ENCODE measurements around the gene MADCAM1. TPM values are rescaled to one million over a fixed set of nuclear protein-coding genes. Genes with fewer than 3 reads are reported as not detected.
A peak's percentile ranks its signal among the peaks of the same experiment; 100 is the strongest.
"Not testable (repeated sequence)": the region's sequence is repeated elsewhere in the genome, so short reads cannot be mapped to it uniquely, and the experiment has no call there.

The MADCAM1 gene
- total RNA-seq, 2 donors from 2014 or later = 0.33 TPM; not detected in 1

DNA sequence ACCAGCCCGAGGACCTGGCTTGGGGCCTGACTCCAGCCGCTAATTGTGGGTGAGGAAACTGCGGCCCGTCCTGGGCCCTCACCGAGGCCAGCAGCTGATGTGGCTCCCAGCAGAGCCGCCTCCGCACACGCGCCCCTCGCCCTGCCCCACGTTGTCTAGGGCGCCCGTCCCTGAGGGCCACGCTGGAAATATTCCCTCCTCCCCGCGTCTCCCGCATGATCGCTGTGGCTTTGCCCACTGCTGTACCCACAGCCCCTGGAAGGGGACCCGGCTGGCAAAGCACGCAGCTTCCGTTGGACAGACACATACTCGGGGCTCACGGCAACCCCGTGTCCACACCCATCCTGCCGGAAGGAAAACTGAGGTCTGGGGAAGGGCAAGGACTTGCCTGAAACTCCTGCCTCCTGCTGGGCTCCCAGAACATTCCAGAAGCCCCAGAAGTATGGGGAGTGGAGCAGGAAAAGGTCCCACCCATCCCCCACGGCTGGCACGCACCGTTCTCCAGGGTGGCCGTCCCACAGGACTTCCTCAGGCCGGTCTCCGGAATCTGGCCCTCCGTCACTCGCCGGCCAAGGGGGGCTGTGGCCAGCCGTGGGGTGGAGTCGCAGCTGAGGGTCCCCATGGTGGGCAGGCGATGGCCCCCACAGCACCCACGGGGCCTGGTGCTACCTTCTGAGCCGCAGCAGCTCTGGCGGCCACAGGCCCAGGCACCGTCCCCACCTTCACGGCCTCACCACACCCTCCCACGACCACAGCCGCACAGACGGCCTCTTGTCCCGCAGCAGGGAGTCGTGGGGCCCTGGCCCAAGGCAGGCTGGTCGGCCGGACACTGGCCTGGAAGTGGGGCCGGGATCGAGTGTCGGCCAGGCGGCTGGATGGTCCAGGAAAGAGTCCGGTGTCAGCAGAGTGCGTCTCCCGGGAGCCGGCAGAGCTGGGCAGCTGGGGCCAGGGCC, 21.9 kb upstream of the MADCAM1 start:
- peaks cover 0 to 4% of the 10 kb centered on the region in 2 donors for H3K27me3 Mint-ChIP-seq
- peak in 1 of 2 donors; percentile 27 for ATAC-seq
- H3K27ac Mint-ChIP-seq = no peak overlapping the region
- no peaks in the 10 kb centered on the region for H3K36me3 Mint-ChIP-seq
- H3K4me3 Mint-ChIP-seq = no peak overlapping the region
- H3K9me3 Mint-ChIP-seq = no peaks in the 10 kb centered on the region
- H3K4me1 Mint-ChIP-seq (ENCODE audit: low read depth in 2 of 2) = no peaks in the 10 kb centered on the region
- no peak for DNase-seq (ENCODE audit: low spot score)

DNA sequence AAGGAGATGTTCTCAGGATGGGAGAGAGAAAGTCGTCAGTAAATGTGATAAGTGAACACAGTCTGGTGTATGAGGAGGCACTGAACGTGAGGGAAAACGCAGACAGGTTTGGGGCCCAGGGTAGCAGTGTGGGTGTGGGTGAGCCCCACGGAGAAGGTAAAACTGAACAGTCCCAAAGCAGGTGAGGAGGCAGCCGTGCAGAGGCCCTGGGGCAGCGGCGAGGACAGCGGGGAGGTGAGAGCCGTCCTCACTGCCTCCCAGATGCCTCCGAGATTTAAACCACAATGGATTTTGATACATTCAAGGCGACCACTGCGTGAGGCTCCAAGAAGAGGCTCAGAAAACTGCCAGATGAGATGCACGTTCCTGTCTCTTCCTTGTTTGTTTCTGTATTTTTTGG, 20.9 kb upstream of the MADCAM1 start:
- H3K4me3 Mint-ChIP-seq = no peak overlapping the region
- H3K4me1 Mint-ChIP-seq (ENCODE audit: low read depth in 2 of 2) = peaks cover 7 to 9% of the 10 kb centered on the region in 2 donors
- DNase-seq (ENCODE audit: low spot score) (no peak), ATAC-seq (peak in 1 of 2 donors; percentile 53)
- H3K27me3 Mint-ChIP-seq = peaks cover 0 to 4% of the 10 kb centered on the region in 2 donors
- peaks cover 7% of the 10 kb centered on the region for H3K36me3 Mint-ChIP-seq
- H3K9me3 Mint-ChIP-seq = peaks cover 7% of the 10 kb centered on the region
- no peak overlapping the region for H3K27ac Mint-ChIP-seq

DNA sequence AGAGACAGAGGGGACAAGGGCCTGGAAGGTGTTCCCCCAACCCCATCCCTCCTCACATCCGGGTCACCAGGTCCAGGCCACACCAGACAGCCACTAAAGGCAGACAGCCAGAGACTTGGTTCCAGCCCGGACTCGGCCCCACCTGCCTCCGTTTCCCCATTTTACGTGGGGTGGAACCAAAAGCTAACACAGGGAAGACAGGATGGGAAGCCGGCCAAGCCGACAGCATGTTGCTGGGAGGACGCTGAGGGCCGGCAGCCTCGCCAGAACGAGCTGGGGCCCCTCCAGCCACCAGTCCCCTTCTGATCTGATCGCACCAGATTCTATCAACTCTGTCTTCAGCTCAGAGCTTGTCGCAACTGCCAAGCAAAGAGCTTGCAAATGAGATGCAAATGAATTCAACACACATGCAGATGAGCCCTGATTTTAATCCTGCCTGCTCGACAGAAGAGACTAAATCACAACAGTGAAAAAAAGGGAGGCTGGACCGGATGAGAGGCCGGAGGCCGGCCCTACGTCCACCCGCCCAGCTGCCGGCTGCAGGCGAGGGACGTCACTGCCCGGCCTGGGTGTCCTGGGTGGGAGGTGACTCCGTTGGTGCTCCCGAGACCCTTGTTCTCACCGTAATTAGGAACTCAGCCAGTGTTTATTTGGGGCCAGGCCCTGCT, 17.9 kb upstream of the MADCAM1 start:
- H3K4me3 Mint-ChIP-seq = no peak overlapping the region
- ATAC-seq = no peak
- H3K36me3 Mint-ChIP-seq = peaks cover 12% of the 10 kb centered on the region
- no peak for DNase-seq (ENCODE audit: low spot score)
- H3K4me1 Mint-ChIP-seq (ENCODE audit: low read depth in 2 of 2) = peaks cover 18 to 20% of the 10 kb centered on the region in 2 donors
- H3K9me3 Mint-ChIP-seq = peaks cover 18% of the 10 kb centered on the region
- H3K27ac Mint-ChIP-seq = no peak overlapping the region
- H3K27me3 Mint-ChIP-seq = peaks cover 0 to 4% of the 10 kb centered on the region in 2 donors

DNA sequence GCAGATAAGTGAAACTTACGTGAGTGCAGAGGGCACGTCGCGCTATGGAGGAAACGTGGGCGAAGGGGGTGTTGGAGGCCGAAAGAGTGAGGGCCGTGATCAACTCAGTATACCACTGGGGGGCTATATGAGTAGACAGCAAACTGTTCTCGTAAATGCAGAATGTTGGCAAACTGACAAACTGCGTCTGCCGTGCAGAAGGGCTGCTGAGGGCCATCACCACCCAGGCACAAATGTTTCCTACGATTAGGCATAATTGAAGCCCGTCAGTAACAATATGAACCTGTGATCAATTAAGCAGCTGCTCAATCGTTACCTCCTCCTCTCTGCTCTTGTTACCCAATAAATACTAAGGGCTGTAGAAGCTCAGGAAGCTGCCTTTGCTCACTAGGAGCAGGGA, 17.3 kb upstream of the MADCAM1 start:
- H3K27ac Mint-ChIP-seq = no peak overlapping the region
- H3K36me3 Mint-ChIP-seq = peaks cover 12% of the 10 kb centered on the region
- no peak for ATAC-seq
- peaks cover 18 to 20% of the 10 kb centered on the region in 2 donors for H3K4me1 Mint-ChIP-seq (ENCODE audit: low read depth in 2 of 2)
- no peak overlapping the region for H3K4me3 Mint-ChIP-seq
- peaks cover 18% of the 10 kb centered on the region for H3K9me3 Mint-ChIP-seq
- peaks cover 0 to 6% of the 10 kb centered on the region in 2 donors for H3K27me3 Mint-ChIP-seq
- no peak for DNase-seq (ENCODE audit: low spot score)

DNA sequence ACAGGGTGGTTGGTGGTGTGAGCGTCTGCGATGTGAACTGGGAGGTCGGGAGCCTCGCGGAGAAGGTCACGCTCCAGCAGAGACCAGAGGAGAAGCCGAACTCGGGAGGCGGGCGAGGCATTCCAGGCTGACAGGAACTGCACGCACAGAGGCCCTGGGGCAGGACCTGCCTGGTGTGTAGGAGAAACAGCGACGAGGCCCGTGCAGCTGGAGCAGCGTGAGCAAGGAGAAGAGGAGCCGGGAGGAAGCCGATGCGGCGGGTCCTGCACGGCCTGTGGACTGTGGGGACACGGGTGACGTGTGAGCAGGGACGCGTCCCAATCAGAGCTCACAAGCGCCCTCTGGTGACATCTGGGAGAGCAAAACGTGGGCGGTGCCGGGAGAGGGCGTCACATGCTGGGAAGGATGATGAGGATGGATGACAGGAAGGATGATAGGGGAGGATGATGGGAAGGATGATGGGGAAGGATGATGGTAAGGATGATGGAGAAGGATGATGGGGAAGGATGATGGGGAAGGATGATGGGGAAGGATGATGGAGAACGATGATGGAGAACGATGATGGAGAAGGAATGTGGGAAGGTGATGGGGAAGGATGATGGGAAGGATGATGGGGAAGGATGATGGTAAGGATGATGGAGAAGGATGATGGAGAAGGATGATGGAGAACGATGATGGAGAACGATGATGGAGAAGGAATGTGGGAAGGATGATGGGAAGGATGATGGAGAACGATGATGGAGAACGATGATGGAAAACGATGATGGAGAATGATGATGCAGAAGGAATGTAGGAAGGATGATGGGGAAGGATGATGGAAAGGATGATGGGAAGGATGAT, 16.1 kb upstream of the MADCAM1 start:
- DNase-seq (ENCODE audit: low spot score) = no peak
- Mint-ChIP-seq H3K36me3 (peaks cover 12% of the 10 kb centered on the region), H3K9me3 (peaks cover 18% of the 10 kb centered on the region), H3K27ac (peak overlapping the region; percentile 69 to 77), H3K4me3 (peak overlapping the region; percentile 59), H3K27me3 (peaks cover 0 to 7% of the 10 kb centered on the region in 2 donors), H3K4me1 (ENCODE audit: low read depth in 2 of 2) (peaks cover 18 to 20% of the 10 kb centered on the region in 2 donors)
- peak; percentile 48 to 69 for ATAC-seq

DNA sequence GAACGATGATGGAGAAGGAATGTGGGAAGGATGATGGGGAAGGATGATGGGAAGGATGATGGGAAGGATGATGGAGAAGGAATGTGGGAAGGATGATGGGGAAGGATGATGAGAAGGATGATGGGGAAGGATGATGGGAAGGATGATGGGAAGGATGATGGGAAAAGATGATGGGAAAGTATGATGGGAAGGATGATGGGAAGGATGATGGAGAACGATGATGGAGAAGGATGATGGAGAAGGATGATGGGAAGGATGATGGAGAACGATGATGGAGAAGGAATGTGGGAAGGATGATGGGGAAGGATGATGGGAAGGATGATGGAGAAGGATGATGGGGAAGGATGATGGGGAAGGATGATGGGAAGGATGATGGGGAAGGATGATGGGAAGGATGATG, 15.2 kb upstream of the MADCAM1 start:
- H3K27me3 Mint-ChIP-seq; DNase-seq (ENCODE audit: low spot score); ATAC-seq: not testable (repeated sequence)
- peak overlapping the region; percentile 59 for H3K4me3 Mint-ChIP-seq
- H3K36me3 Mint-ChIP-seq = peaks cover 12% of the 10 kb centered on the region
- peak overlapping the region; percentile 69 to 77 for H3K27ac Mint-ChIP-seq
- peaks cover 18 to 20% of the 10 kb centered on the region in 2 donors for H3K4me1 Mint-ChIP-seq (ENCODE audit: low read depth in 2 of 2)
- peaks cover 18% of the 10 kb centered on the region for H3K9me3 Mint-ChIP-seq

DNA sequence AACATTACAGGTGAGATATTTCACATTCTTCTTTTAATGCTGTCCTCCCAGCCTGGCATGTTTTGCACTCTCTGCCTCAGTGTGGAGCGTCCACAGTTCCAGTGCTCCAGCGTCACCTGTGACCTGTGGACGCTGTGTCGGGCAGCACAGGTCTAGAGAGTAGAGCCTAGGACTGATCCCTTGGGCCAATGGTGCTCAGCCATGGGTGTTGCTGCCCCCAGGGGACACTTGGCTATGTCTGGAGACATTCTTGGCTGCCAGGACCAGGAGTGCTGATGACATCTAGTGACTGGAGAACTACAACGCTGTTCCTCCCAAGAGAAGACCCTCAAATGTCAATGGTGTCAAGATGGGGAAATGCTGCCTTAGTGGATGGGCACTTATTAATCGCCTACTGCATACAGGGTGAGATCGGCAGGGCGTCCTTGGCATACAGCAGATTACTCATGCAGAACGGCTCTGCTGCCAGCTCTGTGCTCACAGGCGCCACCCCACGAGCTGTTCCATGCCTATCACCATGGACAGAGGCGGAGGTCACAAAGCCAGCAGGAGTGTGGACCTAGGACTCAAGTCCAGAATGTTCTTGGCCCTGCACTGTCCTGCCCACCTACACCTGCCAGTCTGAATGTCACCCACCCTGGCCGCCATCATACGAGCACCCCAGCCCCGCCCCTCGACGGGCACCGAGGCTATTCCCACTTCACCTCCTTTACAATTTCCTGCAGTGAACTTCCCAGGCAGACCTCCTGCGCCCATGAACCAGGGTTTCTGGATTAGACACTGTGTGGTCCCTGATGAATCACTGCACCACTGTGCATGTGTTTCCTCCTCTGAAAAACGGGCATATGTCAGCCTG, 13.9 kb upstream of the MADCAM1 start:
- DNase-seq (ENCODE audit: low spot score) (no peak), ATAC-seq (no peak)
- H3K4me3 Mint-ChIP-seq = no peak overlapping the region
- H3K27ac Mint-ChIP-seq = peak overlapping the region in 1 of 2 donors; percentile 77
- H3K9me3 Mint-ChIP-seq = peaks cover 18% of the 10 kb centered on the region
- H3K36me3 Mint-ChIP-seq = peaks cover 12% of the 10 kb centered on the region
- peaks cover 0 to 8% of the 10 kb centered on the region in 2 donors for H3K27me3 Mint-ChIP-seq
- peaks cover 18 to 20% of the 10 kb centered on the region in 2 donors for H3K4me1 Mint-ChIP-seq (ENCODE audit: low read depth in 2 of 2)

DNA sequence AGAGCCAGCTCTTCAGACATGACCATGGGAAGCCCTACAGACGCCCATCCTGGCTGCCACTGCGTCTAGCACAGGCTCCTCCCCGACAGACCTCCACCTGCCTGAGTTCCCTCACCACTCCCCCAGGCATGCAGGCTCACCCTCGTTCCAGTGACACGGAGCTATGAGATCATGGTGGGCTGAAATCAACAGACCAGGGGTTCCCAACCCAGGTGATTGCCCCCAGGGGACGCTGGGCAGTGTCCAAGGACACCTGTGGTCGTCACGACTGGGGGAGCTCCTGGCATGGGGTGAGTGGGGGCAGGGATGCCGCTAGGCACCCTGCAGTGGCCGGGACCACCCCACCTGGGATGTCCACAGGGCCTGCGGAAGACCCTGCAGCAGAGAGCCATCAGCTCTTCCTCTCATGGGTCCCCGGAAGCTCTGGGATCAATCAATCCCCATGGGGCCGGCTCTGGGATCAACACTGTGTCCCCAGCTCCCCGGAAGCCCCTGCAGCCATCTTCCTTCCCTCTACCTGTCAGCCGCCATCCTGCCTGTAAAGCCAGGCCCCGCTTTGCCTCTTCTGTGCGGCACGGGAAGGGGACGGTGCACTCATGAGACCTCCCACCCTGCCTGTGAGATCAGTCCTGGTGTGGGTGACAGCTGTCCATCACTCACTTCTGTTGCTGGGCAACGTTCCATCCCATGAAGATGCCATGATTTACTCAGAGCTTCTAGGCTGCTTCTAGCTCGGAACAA, 12.8 kb upstream of the MADCAM1 start:
- Mint-ChIP-seq H3K4me1 (ENCODE audit: low read depth in 2 of 2) (peaks cover 20% of the 10 kb centered on the region in 2 donors), H3K4me3 (no peak overlapping the region), H3K27me3 (peaks cover 0 to 8% of the 10 kb centered on the region in 2 donors), H3K27ac (no peak overlapping the region), H3K9me3 (peaks cover 18% of the 10 kb centered on the region), H3K36me3 (peaks cover 12% of the 10 kb centered on the region)
- ATAC-seq = no peak
- DNase-seq (ENCODE audit: low spot score) = no peak

DNA sequence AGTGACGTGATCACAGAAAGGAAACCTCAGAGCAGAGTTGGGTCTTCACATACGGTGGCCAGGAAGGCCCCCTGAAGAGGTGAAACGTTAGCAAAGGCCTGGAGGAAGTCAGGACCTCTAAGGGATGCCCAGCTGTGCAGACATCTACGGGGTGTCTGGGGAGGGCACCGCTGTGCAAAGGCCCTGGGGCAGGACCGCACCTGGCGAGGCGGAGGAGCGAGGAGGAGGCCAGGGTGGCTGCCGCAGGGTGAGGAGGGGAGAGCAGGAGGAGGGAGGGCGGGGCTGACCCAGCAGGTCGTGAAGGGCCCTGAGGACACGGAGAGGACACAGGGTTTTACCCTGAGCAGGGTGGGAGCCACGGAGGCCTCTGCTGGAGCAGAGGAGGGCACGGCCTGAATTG, 11.8 kb upstream of the MADCAM1 start:
- Mint-ChIP-seq H3K9me3 (peaks cover 18% of the 10 kb centered on the region), H3K4me1 (ENCODE audit: low read depth in 2 of 2) (peaks cover 20% of the 10 kb centered on the region in 2 donors), H3K4me3 (no peak overlapping the region), H3K36me3 (peaks cover 12% of the 10 kb centered on the region), H3K27me3 (peaks cover 0 to 8% of the 10 kb centered on the region in 2 donors), H3K27ac (no peak overlapping the region)
- ATAC-seq (no peak), DNase-seq (ENCODE audit: low spot score) (no peak)

DNA sequence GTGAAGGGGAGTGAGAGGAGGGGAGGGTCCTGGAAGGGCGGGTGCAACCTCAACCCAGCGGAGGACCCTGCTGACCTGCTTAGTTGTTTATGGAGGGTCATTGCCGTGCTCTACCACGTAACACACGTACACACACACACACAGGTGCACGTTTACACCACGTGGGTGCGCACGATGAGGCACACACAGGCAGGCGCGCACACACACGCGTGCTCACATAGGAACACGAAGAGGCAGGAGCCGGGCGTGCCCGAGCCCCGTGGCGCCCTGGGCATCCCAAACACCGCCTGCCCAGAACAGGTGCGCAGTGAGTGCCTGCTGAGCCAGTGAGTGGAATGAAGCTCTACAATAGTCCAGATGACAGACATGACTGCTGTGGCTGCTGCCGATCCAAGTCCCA, 11.2 kb upstream of the MADCAM1 start:
- ATAC-seq (no peak), DNase-seq (ENCODE audit: low spot score) (no peak)
- peaks cover 0 to 8% of the 10 kb centered on the region in 2 donors for H3K27me3 Mint-ChIP-seq
- peaks cover 8% of the 10 kb centered on the region for H3K36me3 Mint-ChIP-seq
- peaks cover 16 to 20% of the 10 kb centered on the region in 2 donors for H3K4me1 Mint-ChIP-seq (ENCODE audit: low read depth in 2 of 2)
- no peak overlapping the region for H3K4me3 Mint-ChIP-seq
- no peak overlapping the region for H3K27ac Mint-ChIP-seq
- H3K9me3 Mint-ChIP-seq = peaks cover 14% of the 10 kb centered on the region

DNA sequence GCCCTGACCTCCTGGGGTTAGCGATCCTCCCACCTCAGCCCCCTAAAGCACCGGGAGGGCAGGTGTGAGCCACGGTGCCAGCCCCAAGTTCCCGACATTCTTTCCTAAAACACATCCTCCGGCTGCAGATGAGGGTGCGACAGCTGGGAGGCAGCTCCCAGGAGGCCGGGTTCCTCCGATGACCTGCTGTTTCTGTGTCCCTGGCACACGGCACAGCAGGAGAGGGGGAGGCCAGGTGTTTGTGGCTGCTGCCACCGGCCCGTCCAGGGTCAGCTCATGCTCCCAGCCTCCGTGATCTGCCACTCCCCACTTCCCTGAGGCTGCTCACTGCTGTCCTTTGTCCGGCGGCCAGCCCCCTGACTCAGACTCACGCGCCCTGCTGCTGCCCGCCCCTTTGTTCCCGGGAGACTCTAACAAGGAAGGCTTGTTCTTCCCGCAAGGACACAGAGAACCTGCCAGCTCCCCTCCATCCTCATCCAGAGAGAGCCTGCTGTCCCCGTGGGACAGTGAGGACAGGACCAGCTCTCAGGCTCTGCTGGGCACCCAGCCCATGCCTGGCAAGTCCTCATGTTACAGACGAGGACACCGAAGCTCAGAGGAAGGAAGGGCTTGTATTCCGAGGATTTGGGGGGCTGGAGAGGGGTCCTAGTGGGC, 10.6 kb upstream of the MADCAM1 start:
- ATAC-seq (no peak), DNase-seq (ENCODE audit: low spot score) (no peak)
- Mint-ChIP-seq H3K9me3 (peaks cover 8% of the 10 kb centered on the region), H3K27ac (no peak overlapping the region), H3K4me3 (no peak overlapping the region), H3K36me3 (peaks cover 2% of the 10 kb centered on the region), H3K4me1 (ENCODE audit: low read depth in 2 of 2) (peaks cover 10 to 14% of the 10 kb centered on the region in 2 donors), H3K27me3 (peaks cover 0 to 8% of the 10 kb centered on the region in 2 donors)

Data from natural killer cell treated with Interleukin-12 subunit alpha and Interleukin-12 subunit beta and Interleukin-15 and Interleukin-18, amount 100 ng/mL, for 72 hours (primary cell).